ENCODE data around the gene ATAD3C.

ATAD3C gene

DNA sequence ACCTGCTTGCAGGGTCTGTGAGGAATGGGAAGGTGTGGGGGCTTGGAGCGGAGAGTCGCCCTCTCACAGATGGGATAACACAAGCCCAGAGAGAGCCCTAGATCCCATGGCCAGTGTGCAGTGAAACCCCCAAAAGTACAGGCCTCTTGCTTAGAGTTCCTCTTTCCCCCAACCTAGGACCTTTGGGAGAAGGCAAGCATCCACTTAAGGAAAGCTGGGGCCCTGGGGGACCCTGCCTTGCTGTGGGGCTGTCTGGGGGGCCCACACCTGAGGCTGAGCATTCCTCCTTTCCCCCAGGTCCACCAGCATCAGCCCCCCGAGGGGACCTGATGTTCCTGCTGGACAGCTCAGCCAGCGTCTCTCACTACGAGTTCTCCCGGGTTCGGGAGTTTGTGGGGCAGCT, 12.9 kb upstream of the ATAD3C start:
- Histone ChIP-seq H3K4me3 (ENCODE audit: low read depth, low read length) (no peak overlapping the region), H3K27ac (ENCODE audit: extremely low read depth, low read depth, low read length) (no peak overlapping the region)

DNA sequence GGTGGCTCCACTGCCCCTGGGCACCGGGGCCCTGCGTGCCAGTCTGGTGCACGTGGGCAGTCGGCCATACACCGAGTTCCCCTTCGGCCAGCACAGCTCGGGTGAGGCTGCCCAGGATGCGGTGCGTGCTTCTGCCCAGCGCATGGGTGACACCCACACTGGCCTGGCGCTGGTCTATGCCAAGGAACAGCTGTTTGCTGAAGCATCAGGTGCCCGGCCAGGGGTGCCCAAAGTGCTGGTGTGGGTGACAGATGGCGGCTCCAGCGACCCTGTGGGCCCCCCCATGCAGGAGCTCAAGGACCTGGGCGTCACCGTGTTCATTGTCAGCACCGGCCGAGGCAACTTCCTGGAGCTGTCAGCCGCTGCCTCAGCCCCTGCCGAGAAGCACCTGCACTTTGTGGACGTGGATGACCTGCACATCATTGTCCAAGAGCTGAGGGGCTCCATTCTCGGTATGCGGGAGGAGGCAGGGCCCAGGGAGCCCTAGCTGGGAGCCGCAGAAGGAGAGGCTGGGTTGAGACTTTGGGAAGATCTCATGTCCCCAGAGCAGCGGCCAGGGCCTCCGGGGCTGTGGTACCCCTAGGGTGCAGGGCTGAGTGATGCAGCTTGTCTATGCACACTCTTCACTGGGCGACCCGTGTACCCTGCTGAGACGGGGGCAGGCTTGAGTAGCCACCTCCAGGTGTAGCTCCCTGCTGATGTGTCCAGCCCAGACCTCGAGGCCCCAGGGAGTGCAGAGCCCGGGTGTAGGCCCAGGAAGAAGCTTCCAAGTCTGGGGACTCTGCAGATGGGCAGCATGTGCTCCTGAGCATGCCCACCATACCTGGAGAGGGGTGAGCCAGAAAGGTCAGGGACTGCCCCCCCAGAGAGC, 12.2 kb upstream of the ATAD3C start:
- H3K36me3 ChIP-seq (ENCODE audit: control insufficient read depth in 2 of 2, insufficient read depth in 1 of 2, low read length in 2 of 2) = peaks cover 0 to 9% of the 10 kb centered on the region in 2 experiments; a peak in 1 of 3 replicates
- H3K9me3 ChIP-seq (ENCODE audit: control insufficient read depth, insufficient read depth, low read depth, low read length) = no peaks in the 10 kb centered on the region
- no peak overlapping the region for H3K27ac ChIP-seq (ENCODE audit: extremely low read depth, low read depth, low read length)
- TF ChIP-seq, protein P1, sequence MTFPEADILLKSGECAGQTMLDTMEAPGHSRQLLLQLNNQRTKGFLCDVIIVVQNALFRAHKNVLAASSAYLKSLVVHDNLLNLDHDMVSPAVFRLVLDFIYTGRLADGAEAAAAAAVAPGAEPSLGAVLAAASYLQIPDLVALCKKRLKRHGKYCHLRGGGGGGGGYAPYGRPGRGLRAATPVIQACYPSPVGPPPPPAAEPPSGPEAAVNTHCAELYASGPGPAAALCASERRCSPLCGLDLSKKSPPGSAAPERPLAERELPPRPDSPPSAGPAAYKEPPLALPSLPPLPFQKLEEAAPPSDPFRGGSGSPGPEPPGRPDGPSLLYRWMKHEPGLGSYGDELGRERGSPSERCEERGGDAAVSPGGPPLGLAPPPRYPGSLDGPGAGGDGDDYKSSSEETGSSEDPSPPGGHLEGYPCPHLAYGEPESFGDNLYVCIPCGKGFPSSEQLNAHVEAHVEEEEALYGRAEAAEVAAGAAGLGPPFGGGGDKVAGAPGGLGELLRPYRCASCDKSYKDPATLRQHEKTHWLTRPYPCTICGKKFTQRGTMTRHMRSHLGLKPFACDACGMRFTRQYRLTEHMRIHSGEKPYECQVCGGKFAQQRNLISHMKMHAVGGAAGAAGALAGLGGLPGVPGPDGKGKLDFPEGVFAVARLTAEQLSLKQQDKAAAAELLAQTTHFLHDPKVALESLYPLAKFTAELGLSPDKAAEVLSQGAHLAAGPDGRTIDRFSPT (tag by site-specific recombination; IDR thresholded peaks at IDR 0.05) = peak; percentile 78; the same call in 1 of the 2 replicates
- TF ChIP-seq ZNF121 (tag by site-specific recombination; IDR thresholded peaks at IDR 0.05) = no peak
- peak; percentile 41 for TF ChIP-seq ZIC2 (tag by site-specific recombination; IDR thresholded peaks at IDR 0.05)
- no peak for TF ChIP-seq ZNF529 (tag by site-specific recombination; IDR thresholded peaks at IDR 0.05; ENCODE audit: insufficient replicate concordance)
- no peak for TF ChIP-seq ZEB2 (tag by site-specific recombination; IDR thresholded peaks at IDR 0.05)
- no peak overlapping the region for H3K4me3 ChIP-seq (ENCODE audit: low read depth, low read length)
- H3K4me1 ChIP-seq (ENCODE audit: control insufficient read depth, insufficient read depth, low read length) = no peaks in the 10 kb centered on the region
- ChIA-PET CTCF (interaction anchor here (0.5 to 1.4 kb wide), 5 partner anchors 21 to 534 kb away, joined by 3 to 6 read pairs (median 5); partner anchors contain the start of gene CCNL2), POLR2A (interaction anchor here (0.8 kb wide), 1 partner anchor 31 kb away, joined by 3 read pairs; the partner anchor contains the start of gene MRPL20)

More for the DNA sequence above, 12.9 kb upstream of the ATAD3C start:
- Histone ChIP-seq H3K36me3 (ENCODE audit: control insufficient read depth in 2 of 2, insufficient read depth in 1 of 2, low read length in 2 of 2) (peaks cover 0 to 9% of the 10 kb centered on the region in 2 experiments; a peak in 1 of 3 replicates), H3K4me1 (ENCODE audit: control insufficient read depth, insufficient read depth, low read length) (no peaks in the 10 kb centered on the region), H3K9me3 (ENCODE audit: control insufficient read depth, insufficient read depth, low read depth, low read length) (no peaks in the 10 kb centered on the region)
- ChIA-PET CTCF (interaction anchor here (0.5 to 1.4 kb wide), 2 partner anchors 37 to 533 kb away, joined by 3 to 6 read pairs; partner anchors contain the start of gene CCNL2), POLR2A (no interaction called here)
- TF ChIP-seq SCRT2 (tag by site-specific recombination; IDR thresholded peaks at IDR 0.05) (no peak), GLIS1 (tag by site-specific recombination; IDR thresholded peaks at IDR 0.05) (peak; percentile 50), KLF10 (tag by site-specific recombination; IDR thresholded peaks at IDR 0.05) (no peak)
- TF ChIP-seq, protein P2, sequence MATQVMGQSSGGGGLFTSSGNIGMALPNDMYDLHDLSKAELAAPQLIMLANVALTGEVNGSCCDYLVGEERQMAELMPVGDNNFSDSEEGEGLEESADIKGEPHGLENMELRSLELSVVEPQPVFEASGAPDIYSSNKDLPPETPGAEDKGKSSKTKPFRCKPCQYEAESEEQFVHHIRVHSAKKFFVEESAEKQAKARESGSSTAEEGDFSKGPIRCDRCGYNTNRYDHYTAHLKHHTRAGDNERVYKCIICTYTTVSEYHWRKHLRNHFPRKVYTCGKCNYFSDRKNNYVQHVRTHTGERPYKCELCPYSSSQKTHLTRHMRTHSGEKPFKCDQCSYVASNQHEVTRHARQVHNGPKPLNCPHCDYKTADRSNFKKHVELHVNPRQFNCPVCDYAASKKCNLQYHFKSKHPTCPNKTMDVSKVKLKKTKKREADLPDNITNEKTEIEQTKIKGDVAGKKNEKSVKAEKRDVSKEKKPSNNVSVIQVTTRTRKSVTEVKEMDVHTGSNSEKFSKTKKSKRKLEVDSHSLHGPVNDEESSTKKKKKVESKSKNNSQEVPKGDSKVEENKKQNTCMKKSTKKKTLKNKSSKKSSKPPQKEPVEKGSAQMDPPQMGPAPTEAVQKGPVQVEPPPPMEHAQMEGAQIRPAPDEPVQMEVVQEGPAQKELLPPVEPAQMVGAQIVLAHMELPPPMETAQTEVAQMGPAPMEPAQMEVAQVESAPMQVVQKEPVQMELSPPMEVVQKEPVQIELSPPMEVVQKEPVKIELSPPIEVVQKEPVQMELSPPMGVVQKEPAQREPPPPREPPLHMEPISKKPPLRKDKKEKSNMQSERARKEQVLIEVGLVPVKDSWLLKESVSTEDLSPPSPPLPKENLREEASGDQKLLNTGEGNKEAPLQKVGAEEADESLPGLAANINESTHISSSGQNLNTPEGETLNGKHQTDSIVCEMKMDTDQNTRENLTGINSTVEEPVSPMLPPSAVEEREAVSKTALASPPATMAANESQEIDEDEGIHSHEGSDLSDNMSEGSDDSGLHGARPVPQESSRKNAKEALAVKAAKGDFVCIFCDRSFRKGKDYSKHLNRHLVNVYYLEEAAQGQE (tag by site-specific recombination; IDR thresholded peaks at IDR 0.05) = 0 out of 2 replicates have a peak, but pooled peaks have one; percentile 19

DNA sequence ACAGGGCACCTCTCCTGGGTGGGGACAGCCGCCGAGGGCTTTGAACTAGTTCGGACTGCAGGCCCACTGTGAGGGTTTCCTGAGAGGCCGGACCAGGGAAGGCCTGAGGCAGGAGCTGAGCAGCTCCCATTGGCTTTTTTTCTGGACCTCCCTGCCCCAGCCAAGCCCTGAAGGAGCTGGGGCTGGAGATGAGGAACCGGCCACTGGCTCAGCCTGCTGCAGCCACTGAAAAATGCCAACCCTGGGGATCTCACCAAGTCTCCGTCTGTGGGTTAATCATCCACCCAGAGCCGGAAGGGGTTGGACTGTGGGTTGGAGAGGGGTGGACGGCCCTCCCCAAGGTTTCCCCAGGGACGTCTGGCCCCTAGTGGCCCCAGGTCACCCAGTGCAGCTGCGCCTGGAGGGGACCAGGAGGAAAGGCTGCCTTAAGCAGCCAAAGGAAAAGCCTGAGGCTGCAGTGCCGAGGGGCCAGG, 11.5 kb upstream of the ATAD3C start:
- CTCF ChIA-PET = interaction anchor here (0.6 to 1.3 kb wide), 4 partner anchors 20 to 67 kb away, joined by 3 to 5 read pairs (median 4); partner anchors contain the start of gene MRPL20
- TF ChIP-seq ZNF785 (tag by site-specific recombination; IDR thresholded peaks at IDR 0.05) (no peak), ZNF311 (tag by site-specific recombination; IDR thresholded peaks at IDR 0.05; ENCODE audit: borderline replicate concordance) (no peak), MEIS1 (CRISPR knock-in tag; IDR thresholded peaks at IDR 0.05; ENCODE audit: borderline replicate concordance) (no peak), IKZF3 (tag by site-specific recombination; IDR thresholded peaks at IDR 0.05) (no peak), ZNF585B (tag by site-specific recombination; IDR thresholded peaks at IDR 0.05) (no peak), ZNF366 (tag by site-specific recombination; conservative IDR thresholded peaks at IDR 0.05) (no peak), ZNF239 (tag by site-specific recombination; IDR thresholded peaks at IDR 0.05) (no peak), ZNF514 (tag by site-specific recombination; IDR thresholded peaks at IDR 0.05) (no peak), GLIS1 (tag by site-specific recombination; IDR thresholded peaks at IDR 0.05) (no peak), PRDM1 (tag by site-specific recombination; IDR thresholded peaks at IDR 0.05) (no peak), ZNF48 (tag by site-specific recombination; IDR thresholded peaks at IDR 0.05) (no peak), SP3 (tag by site-specific recombination; IDR thresholded peaks at IDR 0.05) (no peak), ZNF10 (tag by site-specific recombination; IDR thresholded peaks at IDR 0.05) (no peak), ZFP69B (tag by site-specific recombination; IDR thresholded peaks at IDR 0.05) (no peak), TCF7L2 (IDR thresholded peaks at IDR 0.05; ENCODE audit: borderline replicate concordance, low read depth, low read length) (no peak)
- TF ChIP-seq, protein P3, sequence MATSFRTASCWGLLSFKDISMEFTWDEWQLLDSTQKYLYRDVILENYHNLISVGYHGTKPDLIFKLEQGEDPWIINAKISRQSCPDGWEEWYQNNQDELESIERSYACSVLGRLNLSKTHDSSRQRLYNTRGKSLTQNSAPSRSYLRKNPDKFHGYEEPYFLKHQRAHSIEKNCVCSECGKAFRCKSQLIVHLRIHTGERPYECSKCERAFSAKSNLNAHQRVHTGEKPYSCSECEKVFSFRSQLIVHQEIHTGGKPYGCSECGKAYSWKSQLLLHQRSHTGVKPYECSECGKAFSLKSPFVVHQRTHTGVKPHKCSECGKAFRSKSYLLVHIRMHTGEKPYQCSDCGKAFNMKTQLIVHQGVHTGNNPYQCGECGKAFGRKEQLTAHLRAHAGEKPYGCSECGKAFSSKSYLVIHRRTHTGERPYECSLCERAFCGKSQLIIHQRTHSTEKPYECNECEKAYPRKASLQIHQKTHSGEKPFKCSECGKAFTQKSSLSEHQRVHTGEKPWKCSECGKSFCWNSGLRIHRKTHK (tag by site-specific recombination; IDR thresholded peaks at IDR 0.05) = no peak

More for the DNA sequence above, 11.5 kb upstream of the ATAD3C start:
- no peak overlapping the region for H3K4me3 ChIP-seq (ENCODE audit: low read depth, low read length)
- no peaks in the 10 kb centered on the region for H3K4me1 ChIP-seq (ENCODE audit: control insufficient read depth, insufficient read depth, low read length)
- H3K36me3 ChIP-seq (ENCODE audit: control insufficient read depth in 2 of 2, insufficient read depth in 1 of 2, low read length in 2 of 2) = peaks cover 0 to 9% of the 10 kb centered on the region in 2 experiments; a peak in 1 of 3 replicates
- no peaks in the 10 kb centered on the region for H3K9me3 ChIP-seq (ENCODE audit: control insufficient read depth, insufficient read depth, low read depth, low read length)
- no peak overlapping the region for H3K27ac ChIP-seq (ENCODE audit: extremely low read depth, low read depth, low read length)
- POLR2A ChIA-PET = no interaction called here

Data from HEK293 (cell line).